Stimulated activated CD4-positive, alpha-beta T cell treated with anti-CD3 and anti-CD28 coated beads, Interleukin-15, amount 100 ng/mL, for 1 hour (primary cell): ENCODE results near the gene TMC4.

ENCODE experiments used
- DNase-seq, 2 donors: peaks; one replicate each; pipeline ENCODE4 v3.0.0-alpha.2; 2020; ENCODE audit warnings: low read depth in 1 of 2, low spot score in 1 of 2

TMC4 gene

DNA sequence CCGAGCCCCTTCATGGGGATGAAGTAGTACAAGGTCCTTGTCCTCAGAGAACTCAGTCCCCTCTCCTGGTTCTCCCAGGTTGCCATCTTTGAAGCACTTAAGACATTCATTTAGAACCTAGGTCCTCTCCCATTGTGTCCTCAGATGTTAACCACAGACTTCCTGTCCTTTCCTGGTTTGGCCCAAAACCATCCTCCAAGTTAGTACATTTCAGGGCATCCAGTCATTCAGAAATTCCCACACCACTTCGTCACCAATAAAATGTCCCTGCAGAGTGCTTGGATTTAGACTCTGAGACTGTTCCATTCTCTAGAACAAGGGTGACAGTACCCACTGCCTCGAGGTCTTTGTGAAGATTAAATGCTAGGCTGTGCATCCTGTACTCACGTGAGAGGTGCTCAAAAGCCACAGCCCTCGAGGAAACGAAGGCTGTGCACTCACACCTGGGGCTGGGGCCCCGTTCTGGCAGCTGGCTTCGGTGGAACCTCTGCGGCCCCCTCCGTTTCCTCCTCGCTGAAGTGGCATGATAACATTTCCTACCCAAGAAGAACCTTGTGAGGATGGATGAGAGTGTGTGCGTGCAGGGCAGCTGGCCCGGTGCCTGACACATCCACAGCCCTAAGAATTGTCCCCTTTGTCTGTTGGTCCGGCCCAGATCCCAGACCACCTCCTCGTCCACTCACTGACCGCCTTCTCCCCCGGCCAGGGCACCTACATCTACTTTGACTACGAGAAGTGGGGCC, 18.2 kb downstream of the TMC4 start:
- DNase-seq, result no peak

DNA sequence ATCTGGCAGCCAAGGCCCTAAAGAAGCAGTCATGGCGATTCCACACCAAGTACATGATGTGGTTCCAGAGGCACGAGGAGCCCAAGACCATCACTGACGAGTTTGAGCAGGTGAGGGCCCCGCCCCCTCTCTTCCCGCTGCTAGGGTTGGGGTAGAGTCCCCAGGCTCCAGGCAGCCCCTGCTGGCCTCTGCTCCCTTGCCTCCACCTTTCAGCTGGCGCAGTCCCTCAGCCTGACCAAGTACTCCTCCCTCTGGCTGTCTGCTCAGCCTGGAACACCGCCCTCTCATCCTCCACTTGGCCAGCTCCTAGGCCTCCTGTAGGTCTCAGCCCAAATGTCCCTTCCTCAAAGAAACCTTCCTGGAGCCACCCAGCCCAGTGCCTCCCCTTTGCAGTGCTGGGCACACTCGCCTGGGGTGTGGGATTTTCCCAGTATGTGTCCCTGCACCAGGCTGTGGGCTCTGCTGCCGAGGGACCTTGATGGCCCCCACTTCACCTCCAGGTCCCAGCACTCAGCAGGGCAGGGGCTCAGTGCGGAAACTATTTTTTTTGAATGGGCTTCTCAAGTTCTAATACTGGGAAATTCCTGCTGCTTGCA, 19.1 kb downstream of the TMC4 start:
- no peak for DNase-seq

DNA sequence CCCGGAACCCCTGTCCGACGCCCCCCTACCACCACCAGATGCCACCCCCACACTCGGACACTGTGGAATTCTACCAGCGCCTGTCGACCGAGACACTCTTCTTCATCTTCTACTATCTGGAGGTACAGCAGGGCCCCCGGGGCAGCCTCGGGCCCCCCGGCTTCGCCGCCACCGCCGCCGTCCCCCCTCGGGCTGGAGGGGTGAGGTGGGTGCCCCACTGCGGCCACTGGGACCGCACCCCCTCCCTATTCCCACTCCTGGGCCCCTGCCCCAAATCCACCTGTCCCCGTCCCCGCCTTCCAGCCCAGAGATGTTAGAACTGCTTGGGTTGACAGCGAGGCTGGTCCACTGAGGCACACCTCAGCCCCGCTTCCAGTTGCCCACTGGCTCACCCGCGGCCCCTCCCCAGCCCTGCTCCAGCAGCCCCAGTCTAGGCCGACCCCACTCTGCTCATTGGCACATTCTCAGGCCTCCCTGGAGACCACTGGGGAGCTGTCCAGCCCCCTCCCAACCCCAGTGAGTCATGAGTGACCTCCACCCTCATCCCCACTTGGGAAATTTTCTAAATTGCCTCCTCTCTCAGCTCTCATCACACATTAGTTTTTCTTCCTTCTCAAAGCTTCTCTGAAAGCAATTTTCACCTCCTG, 20.0 kb downstream of the TMC4 start:
- no peak for DNase-seq

DNA sequence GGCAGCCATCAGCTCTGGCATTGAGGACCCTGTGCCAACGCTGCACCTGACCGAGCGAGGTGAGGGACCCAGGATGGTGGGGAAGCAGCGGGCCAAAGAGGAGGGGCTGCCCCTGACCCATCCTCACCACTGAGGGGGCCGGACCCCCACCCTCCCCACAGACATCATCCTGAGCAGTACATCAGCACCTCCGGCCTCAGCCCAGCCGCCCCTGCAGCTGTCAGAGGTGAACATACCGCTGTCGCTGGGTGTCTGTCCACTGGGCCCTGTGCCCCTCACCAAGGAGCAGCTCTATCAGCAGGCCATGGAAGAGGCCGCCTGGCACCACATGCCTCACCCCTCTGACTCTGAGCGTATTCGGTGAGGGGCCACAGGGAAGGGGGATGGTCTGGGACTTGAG, 20.7 kb downstream of the TMC4 start:
- no peak for DNase-seq

DNA sequence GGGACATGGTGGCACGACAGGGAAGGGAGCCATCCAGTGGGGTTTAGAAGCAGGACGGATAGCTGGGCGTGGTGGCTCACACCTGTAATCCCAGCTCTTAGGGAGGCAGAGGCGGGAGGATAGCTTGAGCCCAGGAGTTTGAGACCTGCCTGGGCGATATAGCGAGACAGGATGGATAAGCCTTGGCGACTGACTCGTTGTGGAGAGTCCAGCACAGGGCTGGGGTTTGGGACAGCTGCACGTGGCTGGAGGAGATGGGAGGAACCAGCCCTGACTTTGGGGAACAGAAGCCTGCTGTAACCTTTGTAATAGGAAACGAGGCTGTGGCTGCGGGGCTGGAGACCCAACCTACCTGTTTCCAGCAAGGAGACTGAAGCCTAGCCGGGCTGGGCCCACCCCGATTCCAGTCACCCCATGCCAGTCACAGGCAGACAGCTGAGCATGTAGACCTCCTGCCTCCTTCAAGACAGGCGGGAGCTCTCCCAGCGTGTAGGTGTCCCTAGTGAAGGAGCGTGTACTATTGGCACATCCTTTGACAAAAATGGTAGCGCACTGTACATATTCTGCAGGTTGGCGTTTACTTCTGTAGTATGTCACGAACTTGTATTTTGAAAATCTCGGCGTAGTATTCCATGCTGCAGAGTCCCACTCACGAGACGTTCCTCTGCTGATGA, 21.5 kb downstream of the TMC4 start:
- DNase-seq, result no peak

DNA sequence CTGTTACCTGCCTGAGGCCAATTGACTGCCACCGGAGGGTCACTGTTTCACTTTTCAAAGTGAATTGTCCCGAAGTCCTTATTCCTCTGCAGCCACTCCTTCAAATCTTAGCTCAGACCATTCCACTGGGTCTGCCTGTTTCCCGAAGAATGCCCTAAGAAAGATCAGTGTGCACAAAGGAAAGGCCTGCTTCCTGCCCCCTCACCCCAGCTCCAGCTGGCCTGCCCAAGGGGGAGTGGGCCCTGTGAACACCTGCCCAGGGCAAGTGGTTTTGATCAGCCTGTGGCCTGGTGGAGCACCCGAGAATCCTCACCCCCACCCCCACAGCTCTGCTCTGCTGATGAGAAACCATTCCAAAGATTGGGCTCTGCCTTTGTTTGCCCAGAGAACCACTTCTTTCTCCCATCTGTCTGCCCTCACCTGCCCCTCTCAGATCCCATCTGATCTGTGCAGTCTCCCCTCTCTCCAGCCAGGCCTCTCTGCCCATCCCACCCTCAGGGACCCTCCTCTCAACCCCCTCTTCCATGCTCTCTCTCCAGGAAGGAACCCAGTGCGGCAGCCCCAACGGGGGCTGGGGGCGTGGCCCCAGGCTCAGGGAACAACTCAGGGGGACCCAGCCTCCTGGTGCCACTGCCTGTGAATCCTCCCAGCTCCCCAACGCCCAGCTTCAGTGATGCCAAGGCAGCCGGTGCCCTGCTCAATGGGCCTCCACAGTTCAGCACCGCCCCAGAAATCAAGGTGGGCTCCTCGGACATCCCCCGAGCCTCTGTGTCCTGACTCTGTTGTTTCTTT, 23.7 kb downstream of the TMC4 start:
- DNase-seq, result no peak

DNA sequence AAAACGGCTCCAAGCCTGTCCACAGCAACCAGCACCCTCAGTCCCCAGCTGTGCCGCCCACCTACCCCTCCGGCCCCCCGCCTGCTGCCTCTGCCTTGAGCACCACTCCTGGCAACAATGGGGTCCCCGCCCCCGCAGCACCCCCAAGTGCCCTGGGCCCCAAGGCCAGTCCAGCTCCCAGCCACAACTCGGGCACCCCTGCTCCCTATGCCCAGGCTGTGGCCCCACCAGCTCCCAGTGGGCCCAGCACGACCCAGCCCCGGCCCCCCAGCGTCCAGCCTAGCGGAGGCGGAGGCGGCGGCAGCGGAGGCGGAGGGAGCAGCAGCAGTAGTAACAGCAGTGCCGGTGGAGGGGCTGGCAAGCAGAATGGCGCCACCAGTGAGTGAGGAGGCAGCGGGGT, 24.8 kb downstream of the TMC4 start:
- no peak for DNase-seq

DNA sequence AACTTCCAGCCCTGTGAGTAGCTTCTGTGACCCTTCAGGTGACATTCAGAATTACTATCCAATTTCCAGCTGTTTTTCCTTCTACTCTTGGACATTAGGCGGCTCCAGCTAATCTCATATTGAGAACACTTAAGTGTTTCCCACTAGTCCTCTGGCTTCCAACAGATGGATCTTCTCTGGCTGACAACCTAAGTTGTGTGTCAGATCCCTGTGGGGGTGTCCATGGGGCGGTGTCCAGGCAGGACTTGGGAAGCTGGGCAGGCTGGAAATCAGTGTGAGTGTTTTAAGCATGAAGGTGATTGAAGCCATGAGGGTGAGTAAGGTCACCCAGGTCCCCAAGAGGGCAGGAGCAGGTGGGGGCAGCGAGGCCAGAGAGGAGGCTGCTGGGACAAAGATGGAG, 25.3 kb downstream of the TMC4 start:
- DNase-seq, result no peak

DNA sequence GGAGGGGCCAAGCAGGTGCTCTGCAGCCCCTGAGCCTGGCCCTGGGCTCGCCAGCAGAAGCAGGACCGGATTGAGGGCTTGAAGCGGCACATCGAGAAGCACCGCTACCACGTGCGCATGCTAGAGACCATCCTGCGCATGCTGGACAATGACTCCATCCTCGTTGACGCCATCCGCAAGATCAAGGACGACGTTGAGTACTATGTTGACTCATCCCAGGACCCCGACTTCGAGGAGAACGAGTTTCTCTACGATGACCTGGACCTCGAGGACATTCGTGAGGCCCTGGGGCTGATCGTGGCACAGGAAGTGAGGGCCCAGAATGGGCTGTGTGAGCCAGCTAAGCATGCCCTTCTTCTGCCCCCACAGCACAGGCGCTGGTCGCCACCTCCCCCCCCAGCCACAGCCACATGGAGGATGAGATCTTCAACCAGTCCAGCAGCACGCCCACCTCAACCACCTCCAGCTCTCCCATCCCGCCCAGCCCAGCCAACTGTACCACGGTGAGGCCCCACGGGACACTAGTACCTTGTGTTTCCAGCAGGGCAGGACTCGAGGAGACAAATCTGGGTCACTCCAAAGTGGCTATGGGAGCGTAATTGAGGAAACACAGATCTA, 27.3 kb downstream of the TMC4 start:
- DNase-seq, result no peak

DNA sequence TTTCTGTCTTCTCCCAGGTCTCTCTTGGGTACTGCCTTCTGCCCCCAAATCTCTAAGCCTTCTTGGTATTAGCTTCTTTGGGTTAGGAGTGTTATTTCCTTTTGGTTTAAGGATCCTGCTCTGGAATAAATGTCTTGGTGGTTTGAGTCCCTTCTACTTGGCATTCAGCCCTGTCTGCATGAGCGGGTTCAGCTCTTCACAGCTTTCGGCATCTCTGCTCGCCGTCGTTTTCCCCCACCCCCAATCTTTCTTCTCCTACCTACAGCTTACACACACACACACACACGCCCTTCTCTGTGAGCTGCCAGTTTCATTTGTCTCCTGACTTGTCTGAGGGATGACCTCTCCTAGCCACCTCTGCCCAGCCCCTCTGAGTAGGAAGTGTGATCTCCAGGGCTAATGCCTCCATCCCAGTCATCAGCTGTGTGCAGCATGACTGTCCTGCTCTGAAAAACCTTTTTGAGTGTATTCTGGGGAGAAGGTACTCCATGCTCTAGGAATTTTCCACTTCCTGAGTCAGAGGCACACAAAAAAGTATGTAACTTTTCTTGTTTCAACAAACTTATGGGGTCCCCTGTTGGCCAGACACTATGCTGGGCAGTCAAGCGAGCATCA, 30.7 kb downstream of the TMC4 start:
- DNase-seq, result no peak

DNA sequence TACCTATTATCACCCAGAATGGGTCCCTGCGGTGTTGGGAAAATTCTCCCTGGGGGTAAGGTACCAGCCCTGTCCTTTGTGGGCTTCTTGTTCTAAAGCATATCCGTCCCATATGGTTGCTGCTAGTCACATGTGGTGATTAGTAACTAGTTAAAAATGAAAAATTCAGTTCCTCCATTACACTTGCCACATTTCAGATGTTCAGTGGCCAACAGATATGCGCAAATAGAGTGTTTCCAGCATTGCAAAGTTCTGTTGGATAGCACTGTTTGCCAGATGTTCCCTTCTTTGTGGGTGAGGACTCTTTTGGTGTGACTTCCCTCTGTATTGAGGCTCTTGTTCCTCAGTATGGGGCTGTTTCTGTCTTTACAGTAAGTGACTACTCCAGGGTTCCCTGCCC, 31.6 kb downstream of the TMC4 start:
- DNase-seq, result no peak

DNA sequence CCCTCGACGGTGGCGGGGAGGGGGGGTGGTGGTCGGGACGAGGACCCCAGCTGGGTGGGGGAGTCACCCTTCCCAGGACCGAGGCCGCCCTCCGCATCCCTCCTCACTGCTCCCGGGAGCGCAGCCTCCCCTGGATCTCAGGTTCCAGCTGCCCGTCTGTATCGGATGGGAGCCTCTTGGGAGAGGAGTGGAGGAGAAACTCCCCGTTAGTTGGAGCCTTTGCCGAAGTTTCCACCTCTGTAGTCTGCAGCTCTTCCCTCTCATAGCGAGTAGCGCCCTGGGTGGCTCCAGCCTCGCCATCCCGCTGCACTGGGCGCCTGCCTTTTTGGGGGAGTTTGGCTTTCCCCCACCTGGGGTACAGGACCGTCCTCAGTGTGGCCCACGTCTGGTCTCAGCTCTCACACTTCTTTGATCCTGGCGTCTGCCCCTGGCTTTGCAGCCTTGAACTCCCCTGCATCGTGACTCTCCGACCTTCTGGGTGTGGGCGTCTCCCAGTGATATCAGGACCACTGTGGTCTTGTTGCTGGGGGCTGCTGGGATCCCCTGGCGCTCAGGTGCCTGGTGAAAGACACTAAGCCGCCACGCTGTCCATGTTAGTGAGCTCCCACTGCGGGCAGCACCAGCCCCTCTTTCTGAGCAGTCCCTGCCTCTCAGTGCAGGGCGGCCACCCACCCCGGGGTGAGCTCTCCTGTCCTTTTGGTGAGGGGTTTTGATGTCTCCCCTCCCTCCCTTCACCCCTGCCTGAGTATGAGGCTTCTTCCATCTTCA, 34.3 kb downstream of the TMC4 start:
- no peak for DNase-seq

DNA sequence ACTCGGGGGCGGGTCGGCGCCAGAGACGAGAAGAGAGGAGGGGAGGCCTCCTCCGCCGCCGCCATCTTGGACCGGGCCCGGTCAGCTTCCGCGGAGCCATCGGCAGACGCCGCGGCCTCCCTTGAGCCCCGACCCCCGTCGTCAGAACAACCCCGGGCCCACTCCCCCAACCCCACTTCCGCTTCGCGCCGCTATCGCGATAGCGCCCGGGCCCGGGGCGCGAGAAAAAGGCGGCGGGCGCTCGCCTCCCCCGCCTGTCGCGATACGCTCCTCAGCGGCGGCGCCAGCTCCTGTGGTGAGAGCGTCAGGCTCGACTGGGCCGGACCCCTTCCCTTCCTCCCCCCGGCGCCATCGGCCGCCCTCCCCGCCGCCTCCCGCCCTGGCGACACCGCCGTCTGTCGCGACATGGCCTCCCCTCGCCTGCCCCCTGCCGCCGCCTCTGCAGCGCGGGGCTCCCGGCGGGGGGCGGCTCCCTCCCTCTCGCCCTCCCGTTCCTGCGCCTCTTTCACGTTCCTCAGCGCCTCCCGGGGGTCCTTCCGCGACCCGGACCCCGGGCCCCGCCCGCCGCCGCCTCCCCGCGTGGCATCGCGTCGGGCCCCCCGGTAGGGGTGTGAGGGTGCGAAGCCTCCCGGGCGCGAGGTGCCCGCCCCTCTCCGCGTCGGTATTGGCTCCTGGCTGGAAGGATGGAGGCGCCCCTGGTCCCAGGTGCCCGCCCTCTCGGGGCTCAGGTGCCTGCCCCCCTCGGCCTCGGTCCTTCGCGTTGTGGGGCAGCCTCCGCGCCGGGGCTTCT, 35.1 kb downstream of the TMC4 start, which contains the start of gene CNOT3:
Gene CNOT3 (plus strand): TSS at position 64 of the 790 bp plus-strand sequence. CDS start 5,217 bp downstream, outside the sequence.
- DNase-seq, result no peak

DNA sequence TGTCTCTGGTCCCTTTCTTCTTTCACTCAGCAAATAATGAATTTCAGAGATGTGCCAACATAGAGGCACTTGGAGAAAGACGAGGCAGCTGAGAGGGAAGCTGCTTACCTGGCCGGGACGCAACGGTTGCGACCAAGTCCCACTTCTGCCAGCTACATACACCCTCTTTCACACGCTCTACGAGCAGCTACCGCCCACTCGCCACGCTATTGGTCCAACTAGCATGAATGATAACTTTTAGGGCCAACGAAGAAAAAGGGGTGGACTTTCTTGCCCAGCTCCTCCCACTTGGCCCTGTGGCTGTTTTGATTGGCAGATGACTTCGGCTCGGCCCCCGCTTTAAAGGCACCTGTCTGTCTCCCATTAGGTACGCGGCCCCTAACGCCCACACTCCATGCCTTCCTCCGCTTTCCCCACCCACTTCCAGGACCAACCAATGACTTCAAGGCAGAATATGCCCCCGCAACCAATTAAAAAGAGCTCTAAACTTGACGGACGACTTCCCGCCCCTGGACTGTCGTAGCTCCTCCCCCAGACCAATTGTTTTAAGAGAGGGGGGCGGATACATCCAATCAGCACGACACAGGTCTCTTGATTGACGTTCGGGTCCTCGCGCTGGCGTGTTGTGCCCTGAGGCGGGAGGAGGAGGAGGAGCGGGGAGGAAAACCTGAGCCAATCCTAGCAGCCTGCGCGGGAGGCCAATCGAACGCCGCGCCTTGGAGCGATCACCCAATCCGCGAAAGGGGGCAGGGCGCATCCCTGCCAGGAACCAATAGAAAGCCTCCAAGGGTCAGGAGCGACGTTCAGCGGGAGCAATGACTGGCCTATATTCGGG, 35.9 kb downstream of the TMC4 start:
- peak; percentile 95 to 99 for DNase-seq

DNA sequence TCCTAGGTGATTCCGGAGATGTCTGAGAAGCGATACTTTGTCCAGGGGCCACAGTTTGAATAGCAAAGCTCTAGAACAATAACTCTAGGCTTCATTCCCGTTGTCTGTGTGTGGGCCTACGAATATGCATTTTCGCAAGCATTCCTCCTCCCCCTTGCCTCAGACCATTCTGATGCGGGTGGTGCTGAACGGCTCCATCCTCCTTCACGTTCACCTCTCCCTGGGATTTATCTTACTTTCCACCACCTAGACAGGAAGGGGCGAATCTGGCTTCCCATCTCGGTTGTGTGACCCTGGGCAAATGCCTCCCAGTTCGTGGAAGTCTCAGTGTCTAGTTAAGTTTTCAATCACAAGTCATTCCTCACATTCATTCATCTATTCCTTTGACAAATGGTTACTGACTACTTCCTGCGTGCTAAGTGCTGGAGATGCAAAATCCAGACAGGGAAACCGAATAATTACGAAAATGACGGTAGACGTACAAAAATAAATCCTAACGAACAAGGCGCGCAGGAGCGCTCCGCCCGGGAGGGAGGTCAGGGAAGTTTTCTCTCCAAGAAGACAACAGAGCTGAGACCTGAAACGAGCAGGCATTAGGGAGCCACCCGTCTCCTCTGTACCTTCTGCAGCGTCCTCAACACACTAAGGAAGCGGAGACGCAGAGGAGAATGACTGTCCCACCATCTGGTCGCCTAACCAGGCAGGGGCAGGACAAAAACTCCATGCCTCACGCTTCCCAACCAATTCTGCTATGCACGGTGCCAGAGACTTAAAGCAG, 36.7 kb downstream of the TMC4 start:
- no peak for DNase-seq

DNA sequence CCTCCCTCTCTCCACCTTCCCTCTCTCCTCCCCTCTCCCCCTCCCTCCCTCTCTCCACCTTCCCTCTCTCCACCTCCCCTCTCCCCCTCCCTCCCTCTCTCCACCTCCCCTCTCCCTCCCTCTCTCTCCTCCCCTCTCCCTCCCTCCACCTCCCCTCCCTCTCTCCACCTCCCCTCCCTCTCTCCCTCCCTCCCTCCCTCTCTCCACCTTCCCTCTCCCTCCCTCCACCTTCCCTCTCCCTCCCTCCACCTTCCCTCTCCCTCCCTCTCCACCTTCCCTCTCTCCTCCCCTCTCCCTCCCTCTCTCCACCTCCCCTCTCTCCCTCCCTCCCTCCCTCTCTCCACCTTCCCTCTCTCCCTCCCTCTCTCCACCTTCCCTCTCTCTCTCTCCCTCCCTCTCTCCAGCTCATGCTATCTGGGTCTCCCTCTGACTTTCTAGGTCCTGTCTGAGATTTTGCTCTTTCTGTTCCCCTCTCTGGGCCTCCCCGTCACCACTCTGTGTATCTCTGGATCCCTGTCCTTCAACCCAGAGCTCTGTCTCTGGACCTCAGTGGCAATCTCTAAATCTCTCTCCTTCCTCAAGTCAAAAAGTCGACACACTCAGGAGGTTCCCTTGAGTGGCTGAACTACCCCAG, 38.9 kb downstream of the TMC4 start:
- no peak for DNase-seq
